B cell (primary cell): ENCODE results near the gene PRDM13. TPM values are rescaled to one million over a fixed set of nuclear protein-coding genes. Genes with fewer than 3 reads are reported as not detected.

Source experiments
- ATAC-seq: fragments of 200-7000 bp; cut with Tn5 transposase; one replicate; pipeline ENCODE4 v1.10.0; 2021; ENCODE audit warnings: low read depth, mild to moderate bottlenecking, moderate number of reproducible peaks, moderate library complexity
- CTCF ChIA-PET: fragments of 350-600 bp; sonication (Branson Sonifier 250); formaldehyde crosslinking; loops from one replicate; lab custom pipeline; 2021; ENCODE audit warnings: antibody characterized with exemption, inconsistent platforms; lab: Charles Lee
- POLR2A ChIA-PET: fragments of 350-600 bp; sonication (Branson Sonifier 250); formaldehyde crosslinking; loops from one replicate; lab custom pipeline; 2021; ENCODE audit warnings: antibody characterized with exemption; lab: Charles Lee
- DNase-seq: peaks from one replicate; pipeline ENCODE4 v3.0.0; 2013
- H2AFZ ChIP-seq: 2 replicates; pipeline ENCODE4 v1.6.1; 2012; ENCODE audit warnings: mild to moderate bottlenecking, low read depth, low read length; ENCODE audit not compliant: insufficient read depth, poor library complexity, severe bottlenecking
- H3K27ac ChIP-seq, 2 donors: 1 replicate in 1 of 2; 2 replicates in 1 of 2; pipeline ENCODE4 v1.5.1; 2012 to 2013; ENCODE audit warnings: low read length in 2 of 2, mild to moderate bottlenecking in 2 of 2, moderate library complexity in 1 of 2
- H3K27me3 ChIP-seq, 4 experiments: fragments of 200-600 bp in 1 of 4; sonication (generic) in 1 of 4; replicated peaks in 1 of 4; 1 replicate in 2 of 4; 2 replicates in 2 of 4; pipeline versions ENCODE4 v1.6.1 to v1.7.0; 2013 to 2016; ENCODE audit warnings: low read length in 3 of 4, mild to moderate bottlenecking in 2 of 4, mixed read lengths in 1 of 4, moderate library complexity in 1 of 4; ENCODE audit not compliant: insufficient read depth in 4 of 4, control insufficient read depth in 3 of 4; ENCODE audit errors: control extremely low read depth in 1 of 4
- H3K36me3 ChIP-seq, 2 experiments: replicated peaks in 1 of 2; 1 replicate in 1 of 2; 2 replicates in 1 of 2; pipeline versions ENCODE4 v1.6.1 to v1.7.1; 2013; ENCODE audit warnings: low read length in 1 of 2; ENCODE audit not compliant: insufficient read depth in 2 of 2, control insufficient read depth in 1 of 2; ENCODE audit errors: control extremely low read depth in 1 of 2, extremely low read depth in 1 of 2
- H3K4me1 ChIP-seq, 2 donors: fragments of 200-600 bp in 1 of 2; sonication (generic) in 1 of 2; 1 replicate in 1 of 2; 2 replicates in 1 of 2; pipeline versions ENCODE4 v1.5.1 to v1.6.1; 2013 to 2017; ENCODE audit warnings: low read length in 2 of 2; ENCODE audit not compliant: control insufficient read depth in 2 of 2, insufficient read depth in 2 of 2
- H3K4me2 ChIP-seq: replicated peaks from 2 replicates; pipeline ENCODE3; 2012; ENCODE audit warnings: mild to moderate bottlenecking, low read depth, low read length; ENCODE audit not compliant: poor library complexity, severe bottlenecking
- H3K4me3 ChIP-seq, 5 experiments: fragments of 200-600 bp in 1 of 5; sonication (generic) in 1 of 5; 1 replicate in 3 of 5; 2 replicates in 2 of 5; pipeline versions ENCODE4 v1.5.1 to v1.7.0; 2011 to 2016; ENCODE audit warnings: low read length in 4 of 5, mild to moderate bottlenecking in 4 of 5, low read depth in 2 of 5, control low read depth in 1 of 5, moderate library complexity in 1 of 5; ENCODE audit not compliant: insufficient read depth in 1 of 5; ENCODE audit errors: control extremely low read depth in 1 of 5, extremely low read depth in 1 of 5
- H3K79me2 ChIP-seq: fragments of 200-600 bp; sonication (generic); one replicate; pipeline ENCODE4 v1.6.0; 2016; ENCODE audit warnings: low read length; ENCODE audit not compliant: control insufficient read depth, insufficient read depth
- H3K9ac ChIP-seq: fragments of 200-600 bp; sonication (generic); 2 replicates; pipeline ENCODE4 v1.6.1; 2017; ENCODE audit warnings: mild to moderate bottlenecking, low read length, moderate library complexity
- H3K9me3 ChIP-seq, 3 donors: one replicate each; pipeline versions ENCODE4 v1.6.1 to v1.7.1; 2013; ENCODE audit warnings: low read length in 2 of 3; ENCODE audit not compliant: control insufficient read depth in 2 of 3, insufficient read depth in 1 of 3; ENCODE audit errors: control extremely low read depth in 1 of 3
- H4K20me1 ChIP-seq: 2 replicates; pipeline ENCODE4 v1.6.0; 2012; ENCODE audit warnings: mild to moderate bottlenecking, low read length; ENCODE audit not compliant: insufficient read depth, control insufficient read depth, poor library complexity, severe bottlenecking
- H3K27ac Mint-ChIP-seq: one replicate; pipeline ENCODE4 v1.8.0; 2021; ENCODE audit warnings: mixed read lengths
- H3K27me3 Mint-ChIP-seq: one replicate; pipeline ENCODE4 v1.8.0; 2021; ENCODE audit warnings: mixed read lengths
- H3K4me1 Mint-ChIP-seq: one replicate; pipeline ENCODE4 v1.8.0; 2021; ENCODE audit warnings: mixed read lengths
- H3K4me3 Mint-ChIP-seq: one replicate; pipeline ENCODE4 v1.8.0; 2021; ENCODE audit warnings: mixed read lengths
- H3K9me3 Mint-ChIP-seq: one replicate; pipeline ENCODE4 v1.8.0; 2022; ENCODE audit warnings: mixed read lengths; ENCODE audit not compliant: insufficient read depth
- CTCF ChIP-seq: fragments of 200-600 bp; IDR thresholded peaks from one replicate; pipeline ENCODE4 v1.8.0; 2022; ENCODE audit warnings: antibody characterized with exemption, mild to moderate bottlenecking
- EZH2 ChIP-seq: IDR thresholded peaks from 2 replicates; pipeline ENCODE4 v1.6.1; 2012; ENCODE audit warnings: borderline replicate concordance, low read depth, mild to moderate bottlenecking, moderate library complexity, low read length; ENCODE audit not compliant: insufficient read depth, poor library complexity, severe bottlenecking
- WGBS: methylation state at CpG from one replicate; pipeline ENCODE4 v1.1.5; 2013; ENCODE audit warnings: missing lambda C conversion rate; ENCODE audit not compliant: insufficient coverage; 5-methylcytosine and 5-hydroxymethylcytosine counted together
- intact Hi-C: fragments of 100-400 bp; cut with micrococcal nuclease; formaldehyde crosslinking; loops from one replicate; pipeline ENCODE4 v1.10.0; 2022
- polyA plus RNA-seq: library from polyadenylated mRNA; depleted of rRNA; stranded (reverse); fragments of >200 nt; gene quantifications from 2 replicates; pipeline ENCODE4 v1.2.3, GENCODE V29; 2012
- total RNA-seq, 2 donors: library from RNA; stranded (reverse); fragments of 120-200 nt in 1 of 2; gene quantifications; 1 replicate in 1 of 2; 2 replicates in 1 of 2; pipeline versions ENCODE4 v1.2.3 to v1.2.4, GENCODE V29; 2013 to 2022

Gene PRDM13
- total and polyA plus RNA-seq, 2 donors (not counting 1 experiment from before 2014, with no cell fraction given), result not detected

DNA sequence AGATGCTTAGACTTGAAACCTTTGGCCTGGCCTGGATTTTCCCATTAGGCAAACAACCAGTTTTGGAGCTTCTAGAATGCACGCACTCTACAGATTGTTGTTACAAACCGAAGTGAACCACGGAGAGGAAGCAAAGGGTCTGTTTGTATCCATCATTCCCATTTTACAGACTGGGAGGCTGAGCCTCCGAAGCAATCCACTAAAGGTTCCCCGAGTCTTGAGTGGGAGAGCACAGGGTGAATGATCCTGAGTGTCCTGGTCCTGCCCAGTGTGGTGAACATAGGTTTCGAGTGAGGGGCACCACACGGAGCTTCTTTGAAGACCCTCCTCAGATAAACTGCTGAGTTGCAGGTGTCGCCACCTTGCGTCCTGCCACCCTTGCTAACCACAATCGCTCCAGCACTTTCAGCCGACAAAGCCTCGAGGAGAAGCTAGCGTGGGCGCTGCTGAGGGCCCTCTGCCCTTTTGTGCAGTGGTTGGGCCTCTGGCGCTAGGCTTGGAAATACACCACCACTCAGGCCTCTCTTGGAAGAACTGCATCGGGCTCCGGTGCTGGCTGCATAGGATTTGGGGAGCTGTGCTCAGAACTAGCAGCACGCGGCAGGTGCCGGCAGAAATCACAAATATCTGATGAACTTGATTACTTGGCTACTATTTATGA, 1.4 kb upstream of the PRDM13 start:
- peak overlapping the region; percentile 85 for H3K4me2 ChIP-seq
- Mint-ChIP-seq H3K27ac (no peak overlapping the region), H3K4me3 (peak overlapping the region; percentile 70), H3K27me3 (peaks cover 78% of the 10 kb centered on the region), H3K9me3 (no peaks in the 10 kb centered on the region), H3K4me1 (peaks cover 33% of the 10 kb centered on the region)
- peaks cover 0 to 64% (median 4%) of the 10 kb centered on the region in 3 donors for H3K9me3 ChIP-seq
- H3K27me3 ChIP-seq, result peaks cover 0 to 96% (median 85%) of the 10 kb centered on the region in 4 experiments
- H3K79me2 ChIP-seq, result no peaks in the 10 kb centered on the region
- no peak for ATAC-seq
- no peak overlapping the region for H2AFZ ChIP-seq
- ChIA-PET CTCF (interaction anchor here (0.8 to 1.1 kb wide), 3 partner anchors 11 to 59 kb away, joined by 3 read pairs; no protein-coding TSS in a partner anchor), POLR2A (no interaction called here)
- TF ChIP-seq EZH2 (no peak), CTCF (no peak)
- H3K4me3 ChIP-seq, result no peak overlapping the region
- no peaks in the 10 kb centered on the region for H4K20me1 ChIP-seq
- 17% methylated on average over 14 of the region's 20 CpGs for WGBS
- H3K27ac ChIP-seq, result no peak overlapping the region
- no peaks in the 10 kb centered on the region for H3K36me3 ChIP-seq
- peaks cover 32 to 61% of the 10 kb centered on the region in 2 donors for H3K4me1 ChIP-seq
- peak overlapping the region; percentile 62 for H3K9ac ChIP-seq
- peak; percentile 51 for DNase-seq
- intact Hi-C loops, result loop anchor here (5.0 kb wide), 1 partner anchor 862 kb away; no protein-coding TSS in a partner anchor
